GM12864 (cell line): ENCODE results near the gene RWDD1.

Experiments used
- DNase-seq: peaks from one replicate; pipeline ENCODE4 v3.0.0-alpha.2; 2011; ENCODE audit warnings: low read depth
- H3K4me3 ChIP-seq: 2 replicates; pipeline ENCODE4 v1.5.1; 2011; ENCODE audit warnings: mild to moderate bottlenecking, low read depth, low read length, control low read depth
- CTCF ChIP-seq: IDR thresholded peaks from 2 replicates; pipeline ENCODE4 v1.5.1; 2011; ENCODE audit warnings: low read depth, mild to moderate bottlenecking, moderate library complexity, low read length, control low read depth, inconsistent platforms; ENCODE audit errors: missing control alignments

The RWDD1 gene

GRCh38 chr6:116564921-116565872 is 6.1 kb upstream of the RWDD1 start:
- no peak overlapping the region for H3K4me3 ChIP-seq
- TF ChIP-seq CTCF, result no peak
- no peak for DNase-seq

DNA sequence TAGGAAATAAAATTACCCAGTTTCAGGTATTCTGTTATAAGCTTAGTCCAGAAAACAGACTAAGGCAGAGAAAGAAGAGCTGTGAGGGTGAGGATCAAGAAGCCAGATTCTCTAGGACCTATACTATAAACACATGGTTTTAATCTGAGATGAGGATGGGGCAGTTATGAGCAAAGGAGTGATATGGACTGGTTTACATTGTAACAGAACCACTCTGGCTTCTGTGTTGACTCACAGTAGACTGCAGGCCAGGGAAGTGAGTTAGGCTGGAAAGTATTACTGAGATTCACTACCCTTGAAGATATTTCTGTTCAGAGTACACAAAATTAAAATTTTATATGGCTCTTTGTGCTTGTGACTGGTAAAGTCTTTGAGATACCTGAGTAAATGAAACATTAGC is 3.2 kb upstream of the RWDD1 start:
- TF ChIP-seq CTCF, result no peak
- DNase-seq, result no peak
- H3K4me3 ChIP-seq, result no peak overlapping the region

DNA sequence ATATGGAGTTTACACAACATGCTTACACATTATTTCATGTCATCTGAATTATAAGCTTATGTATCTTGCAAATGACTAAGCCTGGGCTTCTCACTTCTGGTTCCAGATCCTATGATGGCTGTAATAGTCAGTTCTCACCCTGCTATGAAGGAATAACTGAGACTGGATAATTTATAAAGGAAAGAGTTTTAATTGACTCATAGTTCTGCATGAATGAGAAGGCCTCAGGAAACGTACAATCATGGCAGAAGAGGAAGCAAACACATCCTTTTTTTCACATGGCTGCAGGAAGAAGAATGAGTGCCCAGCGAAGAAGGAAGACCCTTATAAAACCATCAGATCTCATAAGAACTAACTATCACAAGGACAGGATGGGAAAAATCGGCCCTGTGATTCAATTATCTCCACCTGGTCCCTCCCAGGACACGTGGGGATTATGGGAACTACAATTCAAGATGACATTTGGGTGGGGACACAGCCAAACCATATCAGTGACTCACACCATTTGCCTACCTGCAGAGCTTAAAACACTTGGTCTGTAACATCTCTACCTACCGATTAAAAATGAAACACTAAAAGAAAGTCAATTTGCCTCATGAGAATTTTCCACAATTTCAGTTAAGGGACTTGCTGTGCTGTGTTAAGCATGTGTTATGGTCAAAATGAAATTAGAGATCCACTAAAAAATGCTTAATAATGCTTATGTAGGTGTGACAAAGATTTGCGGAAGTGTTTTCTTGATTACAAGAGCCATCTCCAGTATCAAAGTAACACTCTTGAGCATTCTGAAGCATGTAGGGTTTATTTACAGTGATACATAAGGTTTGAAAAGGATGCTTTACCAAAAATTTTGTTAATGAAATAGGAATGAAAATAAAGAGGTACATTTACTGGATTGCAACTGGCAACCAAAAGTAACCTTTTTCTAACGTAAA is 2.2 kb upstream of the RWDD1 start:
- no peak for DNase-seq
- no peak overlapping the region for H3K4me3 ChIP-seq
- TF ChIP-seq CTCF, result no peak

DNA sequence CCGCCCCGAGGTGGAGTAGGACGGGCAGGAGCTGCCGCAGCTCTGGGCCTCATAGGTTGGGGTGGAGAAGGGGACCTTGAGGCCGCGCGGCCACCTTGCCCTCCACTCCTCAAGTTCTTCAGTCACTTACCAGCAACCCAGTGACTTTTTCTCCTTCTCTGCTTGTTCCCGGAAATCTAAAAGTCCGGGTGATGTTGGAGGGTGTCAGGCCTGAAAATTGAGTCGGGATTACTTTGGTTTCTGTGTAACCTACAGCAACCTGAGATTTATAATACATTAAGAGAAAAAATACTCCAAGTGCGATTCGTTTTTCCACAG is 338 bp downstream of the RWDD1 start:
- TF ChIP-seq CTCF, result no peak
- H3K4me3 ChIP-seq, result peak overlapping the region; percentile 99

GRCh38 chr6:116572162-116572561 is 858 bp downstream of the RWDD1 start:
- H3K4me3 ChIP-seq, result peak overlapping the region; percentile 99
- no peak for TF ChIP-seq CTCF
- DNase-seq, result no peak

More for the DNA sequence above, 338 bp downstream of the RWDD1 start:
- DNase-seq, result peak; percentile 3

DNA sequence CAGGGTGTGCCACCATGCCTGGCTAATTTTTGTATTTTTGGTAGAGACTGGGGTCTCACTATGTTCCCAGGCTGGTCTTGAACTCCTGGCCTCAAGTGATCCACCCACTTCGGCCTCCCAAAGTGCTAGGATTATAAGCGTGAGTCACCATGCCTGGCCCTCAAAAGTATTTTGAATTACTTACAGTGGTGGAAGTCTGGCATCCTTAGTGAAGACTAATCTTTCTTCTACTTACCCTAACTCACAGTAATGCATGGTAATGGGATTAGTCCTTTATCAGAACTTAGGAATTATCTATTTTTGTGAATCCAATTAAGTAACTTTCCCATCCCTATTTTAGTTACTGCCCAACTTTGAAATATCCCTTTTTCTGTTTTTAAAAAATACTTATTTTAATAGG is 3.9 kb downstream of the RWDD1 start:
- TF ChIP-seq CTCF, result no peak
- H3K4me3 ChIP-seq, result no peak overlapping the region
- no peak for DNase-seq
